SK-N-SH (cell line): ENCODE results near the gene DENND5B. TPM values are rescaled to one million over a fixed set of nuclear protein-coding genes. Genes with fewer than 3 reads are reported as not detected.

Experiments
- CTCF ChIA-PET: fragments of 300-600, 350-600 bp; formaldehyde crosslinking; extraction: SDS; loops from one replicate; lab custom pipeline; 2021; lab: Yijun Ruan, JAX
- POLR2A ChIA-PET: fragments of 350-600 bp; sonication (Branson Sonifier 250); formaldehyde crosslinking; extraction: SDS; loops from one replicate; lab custom pipeline; 2020; ENCODE audit warnings: antibody characterized with exemption, inconsistent platforms; lab: Yijun Ruan, JAX
- DNase-seq: peaks from one replicate; pipeline ENCODE4 v3.0.0; 2012
- H2AFZ ChIP-seq: fragments of 200-600 bp; sonication (generic); 2 replicates; pipeline ENCODE4 v1.8.1; 2016; ENCODE audit warnings: antibody characterized with exemption, mild to moderate bottlenecking, low read depth
- H3F3A ChIP-seq: fragments of 200-600 bp; sonication (generic); replicated peaks from 2 replicates; pipeline ENCODE3; 2016; ENCODE audit warnings: antibody characterized with exemption, mild to moderate bottlenecking; ENCODE audit not compliant: insufficient read depth
- H3K27ac ChIP-seq, 2 experiments: fragments of 200-500 bp in 1 of 2; fragments of 200-600 bp in 1 of 2; sonication (Bioruptor generic) in 1 of 2; sonication (generic), shearing (Covaris generic) in 1 of 2; 2 replicates each; pipeline versions ENCODE4 v1.5.1 to v1.6.1; 2014 to 2016; ENCODE audit warnings: low read depth in 2 of 2, inconsistent platforms in 1 of 2, low read length in 1 of 2, mild to moderate bottlenecking in 1 of 2, mixed read lengths in 1 of 2
- H3K27me3 ChIP-seq: fragments of 200-600 bp; sonication (generic), shearing (Covaris generic); 2 replicates; pipeline ENCODE4 v1.6.1; 2016; ENCODE audit warnings: mixed run types; ENCODE audit not compliant: insufficient read depth
- H3K36me3 ChIP-seq, 2 experiments: fragments of 200-500 bp in 1 of 2; fragments of 200-600 bp in 1 of 2; sonication (Bioruptor generic) in 1 of 2; sonication (generic) in 1 of 2; replicated peaks in 1 of 2; 2 replicates each; pipeline versions ENCODE3 to v1.5.1; 2014 to 2016; ENCODE audit warnings: low read length in 1 of 2, mild to moderate bottlenecking in 1 of 2; ENCODE audit not compliant: insufficient read depth in 2 of 2, control insufficient read depth in 1 of 2
- H3K4me1 ChIP-seq, 2 experiments: fragments of 200-500 bp in 1 of 2; fragments of 200-600 bp in 1 of 2; sonication (Bioruptor generic) in 1 of 2; sonication (generic), shearing (Covaris generic) in 1 of 2; 2 replicates each; pipeline versions ENCODE4 v1.5.1 to v1.6.1; 2014 to 2016; ENCODE audit warnings: low read depth in 1 of 2, low read length in 1 of 2, mixed run types in 1 of 2; ENCODE audit not compliant: insufficient read depth in 2 of 2, control insufficient read depth in 1 of 2
- H3K4me2 ChIP-seq: fragments of 200-600 bp; sonication (generic), shearing (Covaris generic); 2 replicates; pipeline ENCODE4 v1.6.1; 2017; ENCODE audit warnings: mixed run types
- H3K4me3 ChIP-seq, 2 experiments: fragments of 200-500 bp in 1 of 2; fragments of 200-600 bp in 1 of 2; sonication (Bioruptor generic) in 1 of 2; sonication (generic), shearing (Covaris generic) in 1 of 2; 2 replicates each; pipeline versions ENCODE4 v1.5.1 to v1.8.1; 2014 to 2016; ENCODE audit warnings: low read depth in 2 of 2, inconsistent platforms in 1 of 2, low read length in 1 of 2, mild to moderate bottlenecking in 1 of 2, mixed read lengths in 1 of 2, moderate library complexity in 1 of 2
- H3K79me2 ChIP-seq: fragments of 200-600 bp; sonication (generic); 2 replicates; pipeline ENCODE4 v1.8.1; 2017; ENCODE audit warnings: mild to moderate bottlenecking; ENCODE audit not compliant: insufficient read depth
- H3K9ac ChIP-seq: fragments of 200-600 bp; sonication (generic); 2 replicates; pipeline ENCODE4 v1.6.1; 2017; ENCODE audit warnings: mixed run types
- H3K9me2 ChIP-seq: fragments of 200-600 bp; sonication (generic); 2 replicates; pipeline ENCODE4 v1.6.1; 2017; ENCODE audit warnings: mixed run types
- H3K9me3 ChIP-seq: fragments of 200-600 bp; sonication (generic); 2 replicates; pipeline ENCODE4 v1.6.1; 2017; ENCODE audit warnings: mixed run types, mild to moderate bottlenecking, moderate library complexity
- H4K20me1 ChIP-seq: fragments of 200-600 bp; sonication (generic); 2 replicates; pipeline ENCODE4 v1.6.1; 2017; ENCODE audit warnings: mild to moderate bottlenecking, mixed run types; ENCODE audit not compliant: insufficient read depth
- FOSL2 ChIP-seq: IDR thresholded peaks from 2 replicates; pipeline ENCODE4 v1.4.0; 2012; ENCODE audit warnings: low read depth, mild to moderate bottlenecking, moderate library complexity, borderline replicate concordance
- JUND ChIP-seq: IDR thresholded peaks from 2 replicates; pipeline ENCODE4 v1.4.0; 2012
- MEF2A ChIP-seq: IDR thresholded peaks from 2 replicates; pipeline ENCODE4 v1.4.0; 2012; ENCODE audit warnings: low read depth, borderline replicate concordance
- RCOR1 ChIP-seq: fragments of 150-350 bp; IDR thresholded peaks from 2 replicates; pipeline ENCODE4 v1.6.1; 2017; ENCODE audit warnings: antibody characterized with exemption, low read length
- SMC3 ChIP-seq: IDR thresholded peaks from 2 replicates; pipeline ENCODE4 v1.6.1; 2012; ENCODE audit warnings: low read depth, low read length, improper control_type of control experiment
- WGBS: methylation state at CpG from one replicate; pipeline ENCODE4 v1.1.6; 2017; ENCODE audit warnings: low lambda C conversion rate; 5-methylcytosine and 5-hydroxymethylcytosine counted together
- polyA plus RNA-seq, 3 experiments: library from polyadenylated mRNA; depleted of rRNA; stranded (reverse); fragments of >200 nt; gene quantifications; 2 replicates each; pipeline ENCODE4 v1.2.3, GENCODE V29; 2012
- small RNA-seq, 7 experiments: library from RNA; depleted of rRNA; stranded (forward); fragments of <200 nt; gene quantifications; one replicate each; pipeline ENCODE3, GENCODE V24; 2012

DENND5B gene
- polyA plus RNA-seq, 1 of the 3 experiments (the other 2 are of a cell fraction) = 5.3 TPM

- POLR2A ChIA-PET = interaction anchor here (0.8 kb wide), 1 partner anchor 9 kb away, joined by 4 read pairs; no protein-coding TSS in a partner anchor
- H3K9me3 ChIP-seq = no peaks in the 10 kb centered on the region
- WGBS = 76% methylated on average over 4 of the region's 4 CpGs
- no peak for DNase-seq
- no peak overlapping the region for H2AFZ ChIP-seq
- no peaks in the 10 kb centered on the region for H3K27me3 ChIP-seq
- H3K36me3 ChIP-seq = no peaks in the 10 kb centered on the region
- no peaks in the 10 kb centered on the region for H4K20me1 ChIP-seq
- TF ChIP-seq JUND = no peak
- no peak for TF ChIP-seq RCOR1
- no peak for TF ChIP-seq FOSL2
- no peak for TF ChIP-seq SMC3
- no peak for TF ChIP-seq MEF2A
- TF ChIP-seq, all 33 proteins: peak for 0
- Histone ChIP-seq H3K9me2 (no peaks in the 10 kb centered on the region), H3K79me2 (no peaks in the 10 kb centered on the region), H3K9ac (no peak overlapping the region), H3K27ac (no peak overlapping the region), H3K4me1 (no peaks in the 10 kb centered on the region), H3F3A (no peaks in the 10 kb centered on the region), H3K4me2 (no peak overlapping the region), H3K4me3 (no peak overlapping the region)
- CTCF ChIA-PET = interaction anchor here (0.6 to 2.7 kb wide), 3 partner anchors 9 to 1560 kb away, joined by 3 to 6 read pairs (median 3); no protein-coding TSS in a partner anchor
These were observed 253.0 kb downstream of the DENND5B start for GRCh38 chr12:31337952-31338351.

Small RNA genes within 50 kb of the gene (small RNA-seq; reads per million reads assigned to genes)
- gene RF00019 (0 reads per million in 7 experiments), gene RF00026 (0 reads per million in 7 experiments), gene RNU5F-4P (0 to 0.21 (median 0.06) reads per million in 7 experiments), gene RNU6-618P (0 to 0.39 (median 0) reads per million in 7 experiments), gene RPL31P50 (0 reads per million in 7 experiments)

Other genes with a start within 250 kb of the DENND5B start
- 1.3 and 1.6 TPM in 2 replicates for gene ETFBKMT, start 68.6 kb upstream of the DENND5B start, polyA plus RNA-seq (2012; rRNA removed)
- gene AMN1, start 137.9 kb upstream of the DENND5B start, polyA plus RNA-seq (2012; rRNA removed) = 8.6 and 11.6 TPM in 2 replicates